Endometrial microvascular endothelial cells (primary cell): ENCODE measurements around the gene TOX2. TPM values are rescaled to one million over a fixed set of nuclear protein-coding genes. Genes with fewer than 3 reads are reported as not detected.
"Not testable (repeated sequence)": the region's sequence is repeated elsewhere in the genome, so short reads cannot be mapped to it uniquely, and the experiment has no call there.

Experiments
- in situ Hi-C: cut with HindIII; loops from 2 replicates; pipeline ENCODE4 v1.10.0; 2017; ENCODE audit warnings: low sequenced_read_pairs, low pct_unique_long_range_greater_than_20kb; ENCODE audit errors: inconsistent ontology term
- total RNA-seq: library from RNA; depleted of rRNA; stranded (reverse); fragments of >200 nt; gene quantifications from one replicate; pipeline ENCODE4 v1.2.3, GENCODE V29; 2015; ENCODE audit errors: inconsistent ontology term

The TOX2 gene
- total RNA-seq, 1 donor from 2014 or later, result 18.7 TPM

DNA sequence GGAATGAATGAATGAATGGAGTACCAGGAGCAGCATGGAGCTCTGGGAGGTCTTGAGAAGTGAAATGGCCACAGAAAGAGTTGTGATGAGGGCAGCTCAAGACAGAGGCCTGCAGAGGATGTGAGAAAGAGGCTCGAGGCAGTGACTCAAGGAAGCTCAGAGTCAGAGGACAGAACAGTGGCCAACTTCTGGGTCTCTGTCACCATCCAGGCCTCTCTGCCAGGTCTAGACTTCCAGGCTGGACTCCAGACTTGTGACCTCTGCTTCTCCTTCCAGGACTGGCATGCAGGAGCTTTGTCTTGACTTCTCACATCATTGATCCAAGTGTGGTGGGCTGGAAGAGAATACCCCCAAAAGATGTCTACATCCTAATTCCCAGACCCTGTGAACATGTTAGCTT is 119.8 kb downstream of the TOX2 start:
- in situ Hi-C loops, result no loop called here

DNA sequence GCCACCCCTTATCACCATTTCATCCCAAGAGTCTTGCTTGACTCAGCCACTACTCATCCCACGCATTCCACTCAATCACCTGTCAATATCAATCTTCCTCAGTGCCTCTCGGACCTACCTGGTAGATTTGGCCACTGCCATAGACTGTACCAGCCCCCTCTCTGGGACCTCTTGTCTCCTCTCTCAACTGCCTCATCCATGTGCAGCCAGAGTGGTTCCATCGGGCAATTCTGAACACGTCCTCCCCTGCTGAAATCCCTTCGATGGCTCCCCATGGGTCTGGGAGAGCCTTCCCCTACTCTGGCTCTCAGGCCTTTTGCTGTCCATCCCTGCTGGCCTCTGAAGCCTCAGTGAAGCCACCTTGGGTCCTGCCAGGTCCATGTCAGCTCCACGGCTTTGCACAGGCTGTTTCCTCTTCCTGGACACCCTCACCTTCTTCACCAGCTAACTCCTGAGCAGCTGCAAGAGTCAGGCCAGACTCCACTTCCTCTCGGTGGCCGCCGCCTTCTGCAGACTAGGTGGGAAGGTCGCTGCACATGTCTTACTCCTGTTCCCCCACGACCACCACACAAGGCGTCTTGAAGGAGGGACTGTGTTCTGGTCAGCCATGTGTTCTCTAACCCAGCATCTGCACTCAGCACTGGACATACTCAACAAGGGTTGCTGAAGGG is 120.4 kb downstream of the TOX2 start:
- in situ Hi-C loops, result no loop called here

DNA sequence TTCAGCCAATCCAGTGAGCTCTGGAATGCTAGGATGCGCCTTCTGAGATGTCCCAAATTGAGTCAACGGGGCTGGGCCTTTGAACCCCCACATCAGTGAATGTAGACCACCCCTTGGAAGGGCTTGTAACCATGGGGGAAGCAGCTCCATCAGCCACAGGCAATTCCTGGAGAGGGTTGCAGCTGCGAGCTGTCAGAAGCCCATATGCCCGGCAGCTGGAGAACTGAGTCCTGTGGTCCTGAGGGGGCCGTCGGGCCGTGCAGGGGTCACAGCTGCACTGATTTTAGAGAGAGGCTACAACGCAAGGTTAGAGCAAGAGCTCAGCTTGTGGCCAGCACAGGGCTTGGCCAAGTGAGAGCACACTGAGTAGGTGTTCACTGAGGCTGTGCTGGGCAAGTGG is 121.3 kb downstream of the TOX2 start:
- in situ Hi-C loops, result no loop called here

DNA sequence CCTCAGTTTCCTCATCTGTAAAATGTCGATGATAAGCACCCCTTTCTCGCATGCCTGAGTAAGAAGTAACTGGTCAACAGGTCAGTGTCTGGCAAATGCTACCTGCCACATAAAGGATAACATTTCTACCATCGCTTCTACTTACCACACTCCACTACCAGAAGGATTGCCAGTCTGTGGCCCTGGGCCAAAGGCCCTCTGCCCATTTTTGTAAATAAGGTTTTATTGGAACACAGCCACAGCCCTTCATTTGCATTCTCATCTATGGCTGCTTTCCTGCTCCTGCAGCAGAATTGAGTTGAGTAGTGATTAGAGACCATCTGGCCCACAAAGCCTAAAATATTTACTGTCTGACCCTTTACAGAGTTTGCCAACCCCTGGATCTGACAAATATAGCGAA is 121.8 kb downstream of the TOX2 start:
- in situ Hi-C loops, result no loop called here

DNA sequence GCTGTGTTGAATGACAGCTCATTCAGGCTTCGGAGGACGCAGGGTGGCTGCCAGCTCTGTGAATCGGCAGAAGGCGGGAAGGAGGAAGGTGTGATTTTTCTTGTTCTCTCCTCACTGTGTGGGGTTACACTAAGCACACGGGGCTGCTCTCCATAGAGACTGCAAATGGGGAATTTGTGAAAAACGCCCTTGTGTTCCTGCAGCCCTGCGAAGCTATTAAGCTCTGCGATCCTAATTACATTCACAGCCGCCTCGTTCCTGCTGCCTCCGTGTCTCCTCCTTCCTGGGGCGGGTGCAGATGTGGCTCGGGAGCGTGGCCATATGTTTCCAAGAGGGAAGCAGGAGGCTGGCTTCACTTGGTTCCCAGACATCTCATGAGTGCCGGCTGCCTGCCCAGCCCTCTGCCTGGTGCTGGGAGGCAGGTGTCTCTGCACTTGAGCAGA is 124.0 kb downstream of the TOX2 start:
- in situ Hi-C loops, result no loop called here

DNA sequence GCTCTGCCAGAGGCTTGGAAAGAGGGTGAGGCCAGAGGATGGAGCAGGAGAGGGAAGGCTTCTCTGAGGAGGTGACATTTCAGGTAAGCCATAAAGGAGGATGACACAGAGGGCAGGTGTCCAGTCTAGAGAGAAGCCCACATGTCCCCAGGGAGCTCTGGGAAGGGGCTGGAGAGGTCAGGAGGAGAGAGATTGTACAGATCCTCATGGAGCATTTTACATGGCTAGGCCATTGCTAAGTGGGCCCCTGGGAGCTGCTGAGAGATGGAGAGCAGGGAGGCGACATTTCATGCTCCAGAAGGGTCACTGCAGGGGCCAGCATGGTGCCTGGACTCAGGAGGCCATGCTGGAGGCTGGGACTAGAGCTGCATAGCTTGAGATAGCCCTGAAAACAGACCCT is 124.5 kb downstream of the TOX2 start:
- in situ Hi-C loops, result no loop called here

DNA sequence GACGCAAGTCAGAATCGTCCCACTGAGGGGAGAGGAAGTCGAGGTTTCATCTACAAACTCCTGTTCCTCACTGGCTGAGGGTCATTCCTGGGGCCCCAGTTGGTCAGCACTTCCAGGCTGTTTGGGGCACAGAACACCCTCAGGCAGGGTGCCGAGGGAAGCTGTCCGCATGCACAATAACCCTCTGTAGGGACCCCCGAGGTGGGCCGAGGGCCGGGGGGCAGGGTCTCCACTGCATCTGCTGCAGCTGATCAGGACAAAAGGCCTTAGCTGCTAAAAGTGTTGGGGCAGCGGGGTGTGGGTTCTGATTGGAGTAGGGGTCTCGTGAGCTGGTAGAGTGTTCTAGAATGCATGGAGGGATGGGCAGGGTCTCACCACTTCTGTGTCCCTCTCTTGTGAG is 125.1 kb downstream of the TOX2 start:
- in situ Hi-C loops, result no loop called here

DNA sequence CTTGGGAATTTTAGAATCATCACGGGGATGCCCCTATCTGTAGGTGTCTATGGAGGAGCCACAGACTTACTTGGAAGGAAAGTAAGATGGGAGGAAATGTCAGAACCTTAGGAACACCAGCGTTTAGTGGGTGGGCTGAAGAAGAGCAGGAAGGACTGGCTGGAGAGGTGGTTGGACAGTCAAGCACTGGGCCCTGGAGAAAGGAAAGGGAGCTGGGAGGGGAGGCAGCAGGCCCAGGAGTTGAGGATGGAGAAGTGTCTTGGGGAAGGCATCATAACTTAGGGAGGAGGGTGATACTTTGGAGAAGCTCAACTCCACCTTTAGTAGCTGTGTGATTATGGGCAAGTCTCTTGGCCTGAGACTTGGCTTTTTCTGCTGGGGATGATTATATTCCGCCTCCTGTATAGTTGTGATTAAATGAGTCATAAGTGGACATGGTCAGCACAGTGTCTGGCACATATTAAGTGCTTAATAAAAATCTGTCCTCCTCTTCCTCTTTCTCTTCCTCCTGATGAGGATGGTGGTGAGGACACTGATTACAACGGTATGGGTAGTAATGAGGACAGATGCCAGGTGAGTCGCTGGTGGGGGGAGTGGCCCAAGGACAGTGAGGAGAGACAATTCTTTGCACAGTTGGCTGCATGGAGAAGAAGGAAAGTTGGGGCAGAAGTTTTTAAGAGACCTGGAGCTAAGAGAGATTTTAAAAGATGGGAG is 125.7 kb downstream of the TOX2 start:
- in situ Hi-C loops, result no loop called here

DNA sequence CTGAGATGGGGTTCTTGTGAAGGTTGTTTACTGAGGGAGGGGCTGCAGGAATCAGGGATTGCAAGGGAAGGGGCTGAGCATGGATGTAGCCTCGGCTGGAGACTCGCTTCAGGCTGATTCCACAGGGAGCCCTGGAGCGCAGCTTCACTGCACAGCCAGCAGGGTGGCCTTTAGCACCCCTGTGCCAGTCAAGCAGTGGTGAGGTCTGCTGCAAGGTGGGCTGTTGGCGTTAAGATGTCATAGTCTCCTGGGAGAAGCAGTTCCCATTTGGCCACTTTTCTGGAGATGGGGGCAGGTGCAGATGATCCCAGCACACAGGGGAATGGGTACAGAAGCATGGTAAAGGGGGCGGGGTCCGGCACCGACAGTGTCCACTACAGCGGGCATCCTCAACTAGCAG is 126.3 kb downstream of the TOX2 start:
- in situ Hi-C loops, result no loop called here

DNA sequence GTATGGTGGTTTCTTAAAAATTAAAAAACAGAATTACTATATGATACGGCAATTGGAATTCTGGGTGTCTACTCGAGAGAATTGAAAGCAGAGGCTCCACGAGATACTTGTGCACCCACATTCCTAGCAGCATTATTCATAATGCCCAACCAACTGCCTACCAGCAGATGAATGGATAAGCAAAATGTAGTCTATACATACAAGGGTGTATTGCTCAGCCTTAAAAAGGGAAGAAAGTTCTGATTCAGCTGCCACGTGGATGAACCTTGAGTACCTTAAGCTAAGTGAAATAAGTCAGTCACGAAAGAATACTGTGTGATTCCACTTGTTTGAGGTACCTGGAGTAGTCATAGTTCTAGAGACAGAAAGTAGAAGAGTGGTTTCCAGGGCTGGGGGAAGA is 130.1 kb downstream of the TOX2 start:
- in situ Hi-C loops, result not testable (repeated sequence)

DNA sequence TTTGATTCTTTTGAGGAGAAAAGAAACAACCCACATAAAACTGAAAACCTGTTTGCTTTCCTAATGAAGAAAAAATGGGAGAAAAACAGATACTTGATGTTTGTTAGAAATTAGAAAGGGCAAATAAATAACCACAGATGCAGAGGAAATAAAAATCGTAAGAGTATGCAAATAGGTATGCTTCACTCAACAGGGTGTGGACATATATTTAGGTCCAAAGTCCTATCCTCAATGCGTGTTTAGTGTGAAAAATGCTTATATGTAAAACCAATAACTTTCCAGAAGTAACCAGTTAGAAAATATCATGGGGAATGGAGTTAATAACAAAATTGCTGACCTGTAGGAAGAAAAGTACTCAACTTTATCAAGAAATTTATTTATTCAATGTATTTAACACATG is 135.7 kb downstream of the TOX2 start:
- in situ Hi-C loops, result no loop called here

DNA sequence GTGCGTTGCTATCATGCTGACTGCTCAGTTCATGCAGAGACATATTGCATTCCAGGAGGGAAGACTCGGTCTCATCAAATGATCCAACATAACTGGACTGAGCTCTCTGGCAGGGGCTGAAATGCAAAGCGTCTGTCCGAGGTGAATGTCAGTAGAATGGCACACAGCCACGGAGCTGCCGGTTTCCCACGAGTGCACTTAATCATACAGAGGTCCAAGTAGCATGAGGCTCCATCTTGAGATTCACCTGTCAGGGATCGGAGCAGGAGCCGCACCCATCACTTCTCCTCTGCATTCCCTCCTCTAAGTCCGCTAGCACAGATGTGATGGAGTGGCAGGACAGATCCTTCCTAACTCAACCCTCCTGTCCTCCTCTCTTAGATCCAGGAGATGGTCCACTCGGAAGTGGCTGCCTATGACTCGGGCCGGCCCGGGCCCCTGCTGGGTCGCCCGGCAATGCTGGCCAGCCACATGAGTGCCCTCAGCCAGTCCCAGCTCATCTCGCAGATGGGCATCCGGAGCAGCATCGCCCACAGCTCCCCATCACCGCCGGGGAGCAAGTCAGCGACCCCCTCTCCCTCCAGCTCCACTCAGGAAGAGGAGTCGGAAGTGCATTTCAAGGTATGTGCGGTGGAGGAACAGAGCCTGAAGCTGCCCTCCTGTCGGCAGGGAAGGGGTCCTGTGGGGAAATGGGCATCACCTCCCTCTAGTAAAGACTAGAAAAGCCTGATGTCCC is 136.4 kb downstream of the TOX2 start:
- in situ Hi-C loops, result no loop called here

DNA sequence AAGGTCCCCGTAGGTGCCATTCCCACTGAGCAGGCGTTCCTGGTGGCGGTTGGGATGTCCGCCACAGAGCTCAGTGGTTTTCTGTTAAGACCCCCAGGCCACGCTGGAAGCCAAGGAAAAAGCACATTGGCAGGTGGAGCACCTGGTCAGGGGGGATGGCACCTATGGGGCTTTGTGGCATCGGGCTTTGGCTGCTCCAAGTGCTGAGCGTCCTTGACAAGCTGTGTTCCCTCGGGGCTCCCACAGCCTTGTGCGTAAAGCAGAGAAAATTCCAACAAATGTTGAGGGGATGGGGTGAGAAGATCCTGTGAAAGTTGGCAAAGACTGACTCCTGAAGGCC is 137.0 kb downstream of the TOX2 start:
- in situ Hi-C loops, result no loop called here

DNA sequence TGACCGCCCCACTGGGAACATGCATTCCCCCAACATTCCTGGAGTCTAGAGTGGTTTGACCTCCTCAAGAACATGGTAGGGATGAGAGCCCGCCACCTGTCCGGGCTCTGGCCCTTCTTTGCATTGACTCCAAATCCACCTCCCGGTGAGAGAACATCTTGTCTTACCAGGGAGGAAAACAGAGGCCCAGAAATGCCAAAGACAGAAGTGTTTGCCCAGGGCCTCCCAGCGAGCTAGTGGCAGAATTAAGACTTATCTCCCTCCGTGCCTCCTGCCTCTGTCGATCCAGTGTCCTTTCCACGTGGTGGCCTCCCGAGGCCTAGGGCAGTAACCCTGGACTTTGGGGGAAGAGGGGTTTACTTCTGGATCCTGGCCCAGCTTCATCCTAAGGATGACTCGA is 137.5 kb downstream of the TOX2 start:
- in situ Hi-C loops, result no loop called here

DNA sequence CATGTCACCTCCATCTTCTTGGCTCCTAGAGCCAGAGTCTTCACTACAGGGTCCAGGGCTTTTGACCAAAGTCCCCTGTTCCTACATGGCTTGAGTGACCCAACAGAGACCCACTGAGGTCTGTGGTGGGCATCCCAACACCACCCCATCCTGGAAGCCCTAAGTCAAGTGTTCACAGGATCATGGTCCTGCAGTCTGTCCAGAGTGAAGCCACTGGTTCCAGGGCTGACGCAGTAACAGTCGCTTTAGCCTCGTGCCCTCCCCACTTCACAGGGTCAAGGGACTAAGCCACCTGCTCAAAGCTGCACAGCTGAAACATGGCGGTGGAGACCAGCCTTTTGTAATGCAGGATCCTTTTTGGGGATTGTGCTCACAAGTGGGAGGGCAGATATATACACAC is 138.4 kb downstream of the TOX2 start:
- in situ Hi-C loops, result no loop called here

DNA sequence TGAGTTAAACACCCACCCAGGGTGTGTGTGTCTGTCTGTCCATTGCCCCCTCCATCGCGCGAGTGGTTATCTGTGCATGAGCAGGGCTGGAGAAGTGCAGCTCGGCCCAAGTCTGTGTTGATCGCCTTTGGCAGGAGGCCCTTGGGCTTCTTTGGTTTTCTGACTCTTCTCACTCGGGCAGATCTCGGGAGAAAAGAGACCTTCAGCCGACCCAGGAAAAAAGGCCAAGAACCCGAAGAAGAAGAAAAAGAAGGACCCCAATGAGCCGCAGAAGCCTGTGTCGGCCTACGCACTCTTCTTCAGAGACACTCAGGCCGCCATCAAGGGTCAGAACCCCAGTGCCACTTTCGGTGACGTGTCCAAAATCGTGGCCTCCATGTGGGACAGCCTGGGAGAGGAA is 139.5 kb downstream of the TOX2 start:
- in situ Hi-C loops, result no loop called here

DNA sequence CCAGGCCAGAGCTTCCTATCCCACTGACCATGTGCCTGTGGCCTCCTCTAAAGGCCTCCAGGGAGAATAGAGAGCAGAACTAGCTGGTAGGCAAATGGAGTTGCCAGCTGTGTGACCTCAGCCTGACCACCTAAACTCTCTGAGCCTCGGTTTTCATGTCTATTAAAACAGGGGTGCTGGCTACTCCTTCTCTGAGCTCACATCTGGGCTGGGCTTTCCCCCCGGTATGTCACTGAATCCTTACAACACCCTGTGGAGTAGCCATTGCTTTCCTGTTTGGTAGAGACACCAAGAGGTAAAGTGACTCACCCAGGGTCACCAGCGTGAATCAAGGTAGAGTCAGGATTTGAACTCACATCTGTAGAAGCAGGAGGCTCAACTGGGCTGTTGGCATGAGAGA is 140.2 kb downstream of the TOX2 start:
- in situ Hi-C loops, result no loop called here

DNA sequence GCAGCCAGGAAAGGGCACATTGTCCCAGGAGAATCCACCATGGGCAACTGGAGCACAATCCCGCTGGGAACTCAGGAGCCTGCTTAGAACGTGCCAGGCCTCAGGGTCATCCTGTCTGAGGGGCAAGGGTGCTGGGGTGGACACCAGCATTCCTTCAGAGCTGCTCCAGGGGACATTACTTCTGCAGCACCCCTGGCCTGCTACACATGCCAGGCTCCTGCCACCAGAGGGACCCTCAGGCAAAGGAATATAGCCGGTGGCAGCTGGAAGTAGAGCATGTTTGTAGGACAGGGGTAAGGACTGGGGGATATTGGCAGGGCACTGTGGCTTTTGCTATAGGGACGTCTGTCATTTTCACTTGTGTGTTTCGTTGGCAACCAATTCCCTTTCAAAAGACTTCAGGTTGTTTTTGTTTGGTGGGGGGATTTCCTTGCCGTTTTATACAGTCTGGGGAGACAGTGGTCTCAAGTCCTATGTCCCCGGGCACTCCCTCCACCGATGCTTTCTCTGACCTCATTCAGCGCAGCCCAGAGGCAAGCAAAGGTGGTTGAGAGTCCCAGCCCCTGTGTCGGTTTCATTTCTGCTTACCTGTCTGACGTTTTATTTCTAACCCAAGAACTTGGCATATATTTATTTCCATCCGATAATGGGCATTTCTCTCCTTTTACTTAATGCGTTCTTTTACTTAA is 141.5 kb downstream of the TOX2 start:
- in situ Hi-C loops, result no loop called here

DNA sequence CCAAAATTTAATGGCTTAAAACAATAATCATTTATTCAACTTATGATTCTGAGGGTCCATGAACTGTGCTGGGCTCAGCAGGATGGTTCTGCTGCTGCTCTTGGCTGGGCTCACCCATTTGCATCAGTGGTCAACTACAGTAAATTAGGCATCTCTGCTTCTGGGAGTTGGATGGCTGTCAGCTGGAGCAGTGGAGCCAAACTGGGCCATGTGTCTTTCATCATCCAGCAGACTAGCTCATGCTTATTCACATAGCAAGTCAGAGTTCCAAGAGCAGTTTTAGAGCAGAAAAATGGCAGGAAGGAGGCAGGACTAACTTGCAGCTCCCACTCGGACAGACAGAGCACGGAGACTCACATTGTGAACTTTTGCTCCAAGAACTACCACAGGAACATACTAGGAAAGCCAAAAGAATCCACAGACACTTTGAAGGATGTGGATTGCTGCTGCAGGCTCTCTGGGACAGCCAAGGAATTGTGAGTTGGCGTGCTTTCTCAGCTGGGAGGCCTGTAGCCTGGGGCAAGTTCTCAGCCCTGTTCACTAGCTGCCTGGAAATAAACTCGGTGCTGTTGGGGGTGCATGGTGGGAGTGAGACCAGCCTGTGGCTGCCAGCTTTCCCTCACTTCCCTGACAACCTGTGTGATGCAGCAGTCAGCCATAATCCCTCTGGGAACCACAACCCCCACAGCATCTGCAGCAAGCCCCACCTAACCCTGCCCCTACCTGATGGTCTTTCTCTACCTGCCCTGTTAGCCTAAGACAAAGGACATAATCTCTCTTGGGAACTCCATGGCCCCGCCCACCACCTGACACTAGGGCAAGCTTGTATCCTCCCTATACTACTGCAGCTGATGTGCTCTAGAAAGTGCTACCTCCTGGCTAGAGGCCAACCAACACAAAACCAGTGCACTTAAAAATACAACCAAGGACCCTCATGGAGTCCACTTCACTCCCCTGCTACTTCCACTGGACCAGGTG is 143.3 kb downstream of the TOX2 start:
- in situ Hi-C loops, result no loop called here
